OCI-LY7 (cell line): ENCODE measurements around the gene CST3.

Experiments used
- EZH2phosphoT487 ChIP-seq: fragments of 200-600 bp; sonication (generic); IDR thresholded peaks from 2 replicates; pipeline ENCODE4 v1.6.1; 2018; ENCODE audit warnings: low read depth, borderline replicate concordance, mild to moderate bottlenecking, mixed run types, antibody characterized with exemption, low read length, moderate library complexity, mixed read lengths
- TF ChIP-seq, protein P1 (sequence below): fragments of 200-600 bp; sonication (generic); conservative IDR thresholded peaks from 2 replicates; pipeline ENCODE4 v1.5.1; 2014; ENCODE audit warnings: mild to moderate bottlenecking, antibody characterized with exemption, low read length, moderate library complexity, mixed read lengths

DNA sequence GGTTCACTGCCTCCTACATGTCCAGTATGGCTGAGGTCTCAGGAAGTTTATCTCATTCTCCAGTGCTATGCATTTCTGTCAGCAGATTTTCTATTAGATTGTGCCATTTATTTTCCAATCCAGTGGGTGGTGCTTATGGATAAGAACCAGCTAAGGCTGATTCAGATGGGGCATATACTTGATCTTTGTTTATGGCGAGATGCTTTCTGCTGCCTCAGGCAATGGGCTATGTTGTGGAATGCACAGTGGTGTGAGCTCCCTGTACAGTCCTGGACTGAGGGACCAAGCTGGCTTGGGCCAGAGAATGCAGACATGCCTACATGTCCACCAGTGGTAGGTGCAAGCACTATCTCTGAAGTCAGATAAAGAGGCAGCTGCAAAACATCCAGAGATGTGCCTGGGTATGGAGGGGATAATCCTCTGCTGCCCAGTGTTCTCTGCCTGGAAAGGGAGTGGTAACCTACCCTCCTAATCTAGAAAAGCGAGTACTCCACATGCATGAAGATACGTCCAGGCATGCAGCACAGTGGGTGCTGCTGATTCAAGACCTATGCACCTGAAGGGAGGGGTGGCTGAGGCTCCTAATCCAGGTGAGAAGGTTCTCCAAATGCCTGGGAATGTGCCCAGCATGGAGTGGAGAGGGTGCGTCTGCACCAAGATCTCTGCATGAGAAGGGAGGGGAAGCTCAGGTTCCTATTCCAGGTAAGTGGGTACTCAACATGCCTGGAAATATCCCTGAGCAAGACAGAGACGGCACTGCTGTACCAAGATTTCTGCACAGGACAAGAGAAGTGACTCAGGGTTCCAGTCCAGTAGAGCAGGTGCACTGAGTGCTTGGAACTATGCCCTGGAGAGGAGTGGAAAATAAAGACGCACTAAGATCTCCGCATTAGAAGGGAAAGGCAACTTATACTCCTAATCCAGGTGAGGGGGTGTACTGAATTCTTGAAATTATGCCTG is 41.7 kb upstream of the CST3 start:
- TF ChIP-seq, protein P1, sequence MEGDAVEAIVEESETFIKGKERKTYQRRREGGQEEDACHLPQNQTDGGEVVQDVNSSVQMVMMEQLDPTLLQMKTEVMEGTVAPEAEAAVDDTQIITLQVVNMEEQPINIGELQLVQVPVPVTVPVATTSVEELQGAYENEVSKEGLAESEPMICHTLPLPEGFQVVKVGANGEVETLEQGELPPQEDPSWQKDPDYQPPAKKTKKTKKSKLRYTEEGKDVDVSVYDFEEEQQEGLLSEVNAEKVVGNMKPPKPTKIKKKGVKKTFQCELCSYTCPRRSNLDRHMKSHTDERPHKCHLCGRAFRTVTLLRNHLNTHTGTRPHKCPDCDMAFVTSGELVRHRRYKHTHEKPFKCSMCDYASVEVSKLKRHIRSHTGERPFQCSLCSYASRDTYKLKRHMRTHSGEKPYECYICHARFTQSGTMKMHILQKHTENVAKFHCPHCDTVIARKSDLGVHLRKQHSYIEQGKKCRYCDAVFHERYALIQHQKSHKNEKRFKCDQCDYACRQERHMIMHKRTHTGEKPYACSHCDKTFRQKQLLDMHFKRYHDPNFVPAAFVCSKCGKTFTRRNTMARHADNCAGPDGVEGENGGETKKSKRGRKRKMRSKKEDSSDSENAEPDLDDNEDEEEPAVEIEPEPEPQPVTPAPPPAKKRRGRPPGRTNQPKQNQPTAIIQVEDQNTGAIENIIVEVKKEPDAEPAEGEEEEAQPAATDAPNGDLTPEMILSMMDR = no peak
- TF ChIP-seq EZH2phosphoT487 = no peak
